ENCODE data around the gene GSTA1. TPM values are rescaled to one million over a fixed set of nuclear protein-coding genes. Genes with fewer than 3 reads are reported as not detected.
"Not testable (repeated sequence)": the region's sequence is repeated elsewhere in the genome, so short reads cannot be mapped to it uniquely, and the experiment has no call there.

Gene GSTA1
- total RNA-seq, 1 donor from 2014 or later: not detected

DNA sequence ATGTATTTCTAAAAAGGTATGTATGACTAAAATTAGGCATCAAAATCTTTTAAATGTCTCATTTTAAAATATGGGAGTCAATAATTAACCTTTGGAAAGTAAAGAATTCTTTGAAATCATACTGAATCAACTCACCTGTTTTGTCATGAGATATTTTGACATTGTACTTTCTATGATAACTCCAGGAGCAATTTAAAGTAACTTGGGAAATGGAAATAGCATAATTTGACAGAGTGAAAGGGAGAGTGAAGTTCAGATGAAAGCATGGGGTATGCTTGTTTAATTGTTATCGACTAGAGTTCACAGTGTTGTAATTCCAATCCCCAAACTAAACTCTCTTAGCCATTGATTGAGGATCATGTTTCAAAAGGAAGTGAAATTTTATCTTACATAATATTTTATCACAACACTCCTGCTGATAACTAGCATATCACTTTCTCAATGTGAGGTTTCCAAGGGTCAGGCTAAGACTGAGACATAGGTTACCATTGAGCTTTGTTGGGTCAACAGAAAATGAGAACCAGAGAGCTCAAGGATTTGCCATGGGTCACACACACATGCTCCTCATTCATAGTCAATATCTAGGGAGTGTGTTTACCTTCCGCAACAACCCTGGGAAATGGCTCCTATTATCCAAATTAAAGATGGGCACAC is 2.3 kb downstream of the GSTA1 start:
- no peak overlapping the region for H3K4me3 ChIP-seq (ENCODE audit: low read depth, low read length)
- DNase-seq (ENCODE audit: low read depth) (no peak), FAIRE-seq (no peak)
- no peaks in the 10 kb centered on the region for H3K36me3 ChIP-seq (ENCODE audit: control insufficient read depth, insufficient read depth, low read length)
- H3K27me3 ChIP-seq (ENCODE audit: control insufficient read depth, insufficient read depth, low read length): no peaks in the 10 kb centered on the region
- TF ChIP-seq, protein P1, sequence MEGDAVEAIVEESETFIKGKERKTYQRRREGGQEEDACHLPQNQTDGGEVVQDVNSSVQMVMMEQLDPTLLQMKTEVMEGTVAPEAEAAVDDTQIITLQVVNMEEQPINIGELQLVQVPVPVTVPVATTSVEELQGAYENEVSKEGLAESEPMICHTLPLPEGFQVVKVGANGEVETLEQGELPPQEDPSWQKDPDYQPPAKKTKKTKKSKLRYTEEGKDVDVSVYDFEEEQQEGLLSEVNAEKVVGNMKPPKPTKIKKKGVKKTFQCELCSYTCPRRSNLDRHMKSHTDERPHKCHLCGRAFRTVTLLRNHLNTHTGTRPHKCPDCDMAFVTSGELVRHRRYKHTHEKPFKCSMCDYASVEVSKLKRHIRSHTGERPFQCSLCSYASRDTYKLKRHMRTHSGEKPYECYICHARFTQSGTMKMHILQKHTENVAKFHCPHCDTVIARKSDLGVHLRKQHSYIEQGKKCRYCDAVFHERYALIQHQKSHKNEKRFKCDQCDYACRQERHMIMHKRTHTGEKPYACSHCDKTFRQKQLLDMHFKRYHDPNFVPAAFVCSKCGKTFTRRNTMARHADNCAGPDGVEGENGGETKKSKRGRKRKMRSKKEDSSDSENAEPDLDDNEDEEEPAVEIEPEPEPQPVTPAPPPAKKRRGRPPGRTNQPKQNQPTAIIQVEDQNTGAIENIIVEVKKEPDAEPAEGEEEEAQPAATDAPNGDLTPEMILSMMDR (IDR thresholded peaks at IDR 0.05; ENCODE audit: insufficient read depth, low read length, severe bottlenecking): no peak

DNA sequence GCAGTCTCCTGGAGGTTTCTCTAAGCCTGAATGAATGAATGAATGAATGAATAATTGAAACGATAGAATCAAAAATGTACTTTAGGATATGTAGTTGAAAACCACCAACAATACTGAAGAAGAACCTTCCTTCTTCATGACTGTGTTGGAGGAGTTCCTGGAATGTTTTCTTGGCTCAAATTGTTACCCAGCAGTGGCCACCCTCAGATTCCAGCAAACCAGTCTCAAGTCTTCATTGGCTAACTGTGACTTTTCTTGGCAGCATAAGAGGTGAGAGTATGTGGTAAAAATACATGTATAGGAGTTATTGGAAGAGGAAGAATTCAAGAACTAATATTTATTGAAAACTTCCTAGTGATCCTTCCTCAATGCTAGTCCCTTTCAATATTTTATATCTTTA is 4.3 kb downstream of the GSTA1 start:
- not testable (repeated sequence) for DNase-seq (ENCODE audit: low read depth); FAIRE-seq; H3K27me3 ChIP-seq (ENCODE audit: control insufficient read depth, insufficient read depth, low read length)

DNA sequence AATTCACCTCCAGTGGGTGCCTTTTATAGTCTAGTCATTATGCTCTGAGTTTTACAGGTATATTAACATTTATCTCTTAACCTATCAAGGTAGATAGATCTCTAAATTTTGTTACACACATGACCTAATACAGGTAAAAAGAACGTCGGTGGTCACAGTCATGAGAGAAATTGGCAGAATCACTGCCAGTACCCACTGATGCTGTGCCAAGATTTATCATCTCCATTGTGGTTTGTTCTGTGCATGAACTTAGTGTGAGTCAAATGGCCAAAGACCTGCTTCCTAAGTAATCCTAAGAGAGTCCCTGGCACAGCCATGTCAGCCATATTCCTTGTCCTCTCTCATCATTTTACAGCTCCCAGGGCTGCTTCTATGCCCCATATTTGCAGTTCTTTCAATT is 9.2 kb downstream of the GSTA1 start:
- FAIRE-seq: peak; percentile 18
- not testable (repeated sequence) for H3K27me3 ChIP-seq (ENCODE audit: control insufficient read depth, insufficient read depth, low read length); H3K36me3 ChIP-seq (ENCODE audit: control insufficient read depth, insufficient read depth, low read length); DNase-seq (ENCODE audit: low read depth); H3K4me3 ChIP-seq (ENCODE audit: low read depth, low read length)

More for the DNA sequence above, 4.3 kb downstream of the GSTA1 start:
- H3K36me3 ChIP-seq (ENCODE audit: control insufficient read depth, insufficient read depth, low read length); H3K4me3 ChIP-seq (ENCODE audit: low read depth, low read length): not testable (repeated sequence)

DNA sequence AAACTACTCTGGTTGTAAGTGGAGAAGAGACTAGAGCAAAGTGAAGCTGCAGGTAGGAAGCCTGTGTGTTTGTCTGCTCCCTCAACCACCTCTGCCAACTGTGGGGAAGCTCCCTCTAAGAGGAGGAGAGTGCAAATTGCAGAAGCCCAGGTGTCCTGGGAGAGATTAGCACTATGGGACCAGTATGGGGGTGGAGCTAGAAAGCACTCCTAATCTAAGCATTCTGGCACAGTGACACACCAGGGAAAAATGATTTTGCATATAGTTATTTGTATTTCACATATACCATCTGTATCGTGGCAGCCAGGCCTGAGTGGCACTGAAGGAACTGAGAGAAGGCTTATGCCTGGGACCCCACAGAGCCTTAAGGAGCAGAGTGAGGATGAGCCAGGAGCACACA is 12.8 kb downstream of the GSTA1 start:
- no peak overlapping the region for H3K4me3 ChIP-seq (ENCODE audit: low read depth, low read length)
- TF ChIP-seq, protein P1 (IDR thresholded peaks at IDR 0.05; ENCODE audit: insufficient read depth, low read length, severe bottlenecking): no peak
- H3K36me3 ChIP-seq (ENCODE audit: control insufficient read depth, insufficient read depth, low read length): no peaks in the 10 kb centered on the region
- H3K27me3 ChIP-seq (ENCODE audit: control insufficient read depth, insufficient read depth, low read length): no peaks in the 10 kb centered on the region
- FAIRE-seq: no peak
- no peak for DNase-seq (ENCODE audit: low read depth)

DNA sequence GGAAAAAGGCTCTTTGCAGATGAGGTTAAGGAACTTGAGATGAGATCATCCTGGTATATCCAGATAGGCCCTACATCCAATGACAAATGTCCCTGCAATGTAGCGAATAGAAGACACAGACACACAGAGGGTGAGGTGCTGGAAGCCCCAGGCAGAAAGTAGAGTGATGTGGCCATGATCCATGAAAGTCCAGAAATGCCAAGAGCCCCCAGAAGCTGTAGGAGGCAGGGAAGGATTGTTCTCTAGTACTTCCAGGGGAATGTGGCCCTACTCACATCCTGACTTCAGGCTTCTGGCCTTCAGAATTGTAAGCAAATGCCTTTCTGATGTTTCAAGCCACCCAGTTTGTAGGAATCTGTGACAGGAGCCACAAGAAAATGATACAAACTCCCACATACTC is 14.0 kb downstream of the GSTA1 start:
- not testable (repeated sequence) for FAIRE-seq; H3K27me3 ChIP-seq (ENCODE audit: control insufficient read depth, insufficient read depth, low read length); H3K4me3 ChIP-seq (ENCODE audit: low read depth, low read length); H3K36me3 ChIP-seq (ENCODE audit: control insufficient read depth, insufficient read depth, low read length)
- peak; percentile 18 for DNase-seq (ENCODE audit: low read depth)

DNA sequence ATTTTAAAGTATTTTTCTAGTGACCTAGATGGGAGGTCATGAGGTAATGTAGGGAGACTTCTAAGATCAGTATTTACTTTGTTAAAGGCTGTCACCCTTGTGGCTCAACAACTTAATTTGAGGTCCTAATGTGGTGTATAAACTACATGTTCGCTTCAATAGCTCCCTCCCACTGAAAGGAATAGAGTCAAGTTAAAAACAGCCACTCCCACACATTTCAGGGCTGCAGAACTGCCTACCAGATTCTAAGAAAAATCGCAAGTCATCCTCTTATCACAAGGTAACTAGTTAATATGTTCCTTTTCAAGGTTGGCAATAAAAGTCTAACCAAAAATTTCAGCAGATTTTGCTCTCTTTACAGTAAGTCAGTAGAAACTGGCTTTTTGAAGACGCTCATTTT is 15.1 kb downstream of the GSTA1 start:
- no peak for DNase-seq (ENCODE audit: low read depth)
- no peaks in the 10 kb centered on the region for H3K27me3 ChIP-seq (ENCODE audit: control insufficient read depth, insufficient read depth, low read length)
- H3K4me3 ChIP-seq (ENCODE audit: low read depth, low read length): no peak overlapping the region
- FAIRE-seq: no peak
- TF ChIP-seq, protein P1 (IDR thresholded peaks at IDR 0.05; ENCODE audit: insufficient read depth, low read length, severe bottlenecking): no peak
- no peaks in the 10 kb centered on the region for H3K36me3 ChIP-seq (ENCODE audit: control insufficient read depth, insufficient read depth, low read length)

DNA sequence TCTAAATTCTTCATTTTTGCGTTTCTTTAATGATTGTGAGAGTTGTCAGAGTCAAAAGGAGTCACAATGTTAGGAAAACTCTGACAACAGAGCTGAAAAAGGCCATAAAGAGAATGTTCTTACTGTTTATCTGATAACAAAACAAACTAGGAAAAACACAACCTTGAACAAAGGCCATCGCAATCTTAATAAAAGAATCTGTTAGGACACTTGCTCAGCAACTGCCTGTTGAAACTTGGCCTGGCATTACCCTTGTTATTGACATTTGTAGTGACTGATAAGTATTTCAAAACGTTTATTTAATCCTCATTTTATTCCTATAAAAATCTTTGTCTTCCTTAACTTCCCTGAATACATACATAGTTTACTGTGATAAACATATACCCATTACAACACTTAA is 15.7 kb downstream of the GSTA1 start:
- FAIRE-seq: no peak
- Histone ChIP-seq H3K36me3 (ENCODE audit: control insufficient read depth, insufficient read depth, low read length) (no peaks in the 10 kb centered on the region), H3K27me3 (ENCODE audit: control insufficient read depth, insufficient read depth, low read length) (no peaks in the 10 kb centered on the region), H3K4me3 (ENCODE audit: low read depth, low read length) (no peak overlapping the region)
- DNase-seq (ENCODE audit: low read depth): peak; percentile 52
- TF ChIP-seq, protein P1 (IDR thresholded peaks at IDR 0.05; ENCODE audit: insufficient read depth, low read length, severe bottlenecking): no peak
